NCI-H748 treated with DMSO at 0.1 percent for 48 hours (cell line): ENCODE measurements around the gene TYROBP.
"Not testable (repeated sequence)": the region's sequence is repeated elsewhere in the genome, so short reads cannot be mapped to it uniquely, and the experiment has no call there.

Source experiments
- DNase-seq: peaks from one replicate; lab custom pipeline; 2025; lab: John Stamatoyannopoulos, UW

The TYROBP gene

DNA sequence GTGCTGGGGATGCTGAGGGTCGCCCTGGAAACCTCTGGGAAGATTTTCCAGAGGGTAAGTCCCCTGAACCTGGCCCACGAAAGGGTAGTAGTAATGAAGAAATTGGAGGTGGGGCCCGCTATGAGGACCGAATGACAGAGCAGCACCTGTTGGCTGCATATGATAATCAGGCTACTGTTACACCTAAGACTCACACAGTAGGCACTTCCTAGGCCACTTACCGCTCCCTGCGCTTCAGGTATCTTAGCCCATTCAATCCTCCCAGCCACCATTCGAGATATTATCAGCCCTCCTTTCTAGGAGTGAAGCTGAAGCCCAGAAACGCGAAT, 23.7 kb upstream of the TYROBP start:
- DNase-seq: no peak

DNA sequence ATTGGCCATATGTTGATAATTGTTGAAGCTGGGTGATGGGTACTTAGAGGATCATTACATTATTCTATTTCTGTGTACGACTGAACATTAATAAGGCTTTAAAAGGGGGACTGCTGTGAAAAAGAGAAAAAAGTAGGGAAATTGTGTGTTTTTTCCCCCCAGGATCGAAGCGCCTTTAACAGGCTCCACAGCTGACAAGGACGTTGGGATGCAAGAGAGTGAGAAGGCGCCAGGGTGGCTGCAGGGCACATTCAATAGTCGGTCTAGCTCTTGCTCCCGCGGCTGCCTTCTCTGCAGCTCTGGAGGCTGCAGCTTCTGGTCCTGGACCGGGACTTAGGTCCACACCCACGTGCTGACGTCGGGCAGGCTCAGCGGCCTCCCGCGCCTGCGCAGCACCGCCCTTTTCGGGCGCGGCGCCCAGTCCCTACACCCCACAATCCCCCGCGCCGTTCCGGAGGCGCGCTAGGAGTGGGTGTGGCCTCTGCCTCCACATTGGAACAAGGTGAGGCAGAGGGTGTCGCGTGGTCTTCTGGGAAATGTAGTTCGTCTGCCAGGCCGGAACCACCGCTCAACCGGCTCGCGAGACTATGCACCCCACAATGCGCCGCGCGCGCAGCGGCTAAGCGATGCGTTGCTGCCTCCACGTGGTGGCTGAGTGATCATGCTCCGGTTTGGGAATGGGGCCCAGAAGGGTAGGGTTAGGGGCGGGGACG, 23.2 kb upstream of the TYROBP start:
- DNase-seq: peak; percentile 99

DNA sequence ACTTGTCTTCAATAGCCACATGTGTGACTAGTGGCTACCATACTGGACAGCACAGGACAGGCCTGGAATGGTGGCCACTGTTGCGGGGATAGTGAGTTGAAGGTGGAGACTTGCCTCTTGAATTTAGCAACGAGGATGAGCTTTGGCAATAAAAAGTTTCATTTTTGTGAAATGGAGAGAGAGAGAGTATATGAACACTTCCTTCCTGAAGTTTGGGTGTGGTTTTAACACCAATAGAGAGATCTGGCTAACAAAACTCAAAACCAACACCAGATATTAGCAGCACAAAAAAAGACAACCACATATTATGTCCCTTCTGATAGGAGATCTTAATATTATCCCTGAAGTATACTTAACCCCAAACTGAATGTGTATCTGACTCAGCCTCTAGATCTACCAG, 21.8 kb upstream of the TYROBP start:
- no peak for DNase-seq

DNA sequence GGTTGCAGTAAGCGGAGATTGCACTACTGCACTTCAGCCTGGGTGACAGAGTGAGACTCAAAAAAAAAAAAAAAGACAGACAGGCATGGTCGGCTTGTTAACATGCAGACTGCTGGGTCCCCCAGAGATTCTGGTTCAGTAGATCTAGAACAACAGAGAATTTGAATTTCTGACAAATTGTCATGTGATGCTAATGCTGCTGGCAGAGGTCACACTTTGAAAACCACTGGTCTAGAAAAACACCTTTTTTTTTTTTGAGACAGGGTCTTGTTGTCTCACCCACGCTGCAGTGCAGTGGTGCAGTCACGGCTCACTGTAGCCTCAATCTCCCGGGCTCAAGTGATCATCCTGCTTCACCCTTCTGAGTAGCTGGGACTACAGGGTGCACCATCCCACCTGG, 20.4 kb upstream of the TYROBP start:
- no peak for DNase-seq

DNA sequence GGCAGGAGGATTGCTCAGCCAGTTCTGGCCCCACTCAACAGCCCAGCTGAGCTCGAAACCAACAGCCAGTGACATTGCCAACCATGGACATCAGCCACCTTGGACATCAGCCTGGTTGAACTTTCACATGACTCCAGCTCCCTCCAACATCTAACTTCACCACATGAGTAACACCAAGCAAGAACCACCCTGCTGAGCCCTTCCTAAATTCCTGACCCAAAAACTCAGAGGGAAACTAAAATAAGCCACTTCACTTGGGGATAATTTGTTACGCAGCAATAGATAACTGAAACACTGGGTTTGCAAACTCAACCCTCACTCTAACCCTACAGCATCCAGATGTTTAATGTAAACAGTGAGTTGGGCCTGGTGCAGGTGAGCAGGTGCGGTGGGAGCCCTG, 17.4 kb upstream of the TYROBP start:
- DNase-seq: no peak

DNA sequence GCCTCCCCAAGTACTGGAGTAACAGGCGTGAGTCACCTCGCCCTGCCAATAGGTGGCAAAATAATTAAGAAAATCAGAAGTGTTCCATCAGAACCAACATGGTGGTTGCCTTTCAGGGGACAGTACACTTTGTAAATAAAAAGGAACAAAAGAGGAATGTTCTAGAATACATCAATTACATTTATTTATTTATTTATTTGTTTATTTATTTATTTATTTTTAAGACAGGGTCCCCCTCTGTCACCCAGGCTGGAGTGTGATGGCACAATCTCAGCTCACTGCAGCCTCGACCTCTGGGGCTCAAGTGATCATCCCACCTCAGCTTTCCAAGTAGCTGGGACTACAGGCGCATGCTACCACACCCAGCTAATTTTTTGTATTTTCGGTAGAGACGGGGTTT, 12.9 kb upstream of the TYROBP start:
- no peak for DNase-seq

DNA sequence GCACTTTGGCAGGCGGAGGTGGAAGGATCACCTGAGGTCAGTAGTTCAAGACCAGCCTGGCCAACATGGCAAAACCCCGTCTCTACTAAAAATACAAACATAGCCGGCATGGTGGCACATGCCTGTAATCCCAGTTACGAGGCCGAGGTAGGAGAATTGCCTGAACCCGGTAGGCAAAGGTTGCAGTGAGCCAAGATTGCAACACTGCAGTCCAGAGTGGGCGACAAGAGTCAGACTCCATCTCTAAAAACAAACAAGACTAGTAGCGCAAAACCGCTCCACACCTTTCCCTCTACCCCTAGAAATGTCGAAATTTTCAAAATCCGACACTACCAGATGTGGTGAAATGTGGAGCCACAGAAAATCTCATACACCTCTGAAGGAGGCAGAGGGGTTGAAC, 11.2 kb upstream of the TYROBP start:
- DNase-seq: no peak

DNA sequence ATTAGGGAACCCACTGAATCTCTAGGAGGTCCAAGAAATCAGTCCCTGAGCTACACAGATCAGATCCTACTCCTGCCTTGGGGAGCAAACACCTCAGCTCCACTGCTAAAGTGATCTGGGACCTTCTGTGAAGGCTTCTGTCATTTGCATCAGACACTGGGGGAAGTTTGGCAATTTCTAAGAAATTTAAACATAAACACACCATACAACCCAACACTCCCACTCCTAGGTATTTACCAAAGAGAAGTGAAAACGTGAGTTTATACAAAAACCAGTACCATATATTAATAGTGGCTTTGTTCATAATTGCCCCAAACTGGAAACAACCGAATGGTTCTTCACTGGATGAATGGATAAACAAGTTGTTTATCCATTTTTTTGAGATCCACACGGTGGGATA, 7.3 kb upstream of the TYROBP start:
- no peak for DNase-seq

DNA sequence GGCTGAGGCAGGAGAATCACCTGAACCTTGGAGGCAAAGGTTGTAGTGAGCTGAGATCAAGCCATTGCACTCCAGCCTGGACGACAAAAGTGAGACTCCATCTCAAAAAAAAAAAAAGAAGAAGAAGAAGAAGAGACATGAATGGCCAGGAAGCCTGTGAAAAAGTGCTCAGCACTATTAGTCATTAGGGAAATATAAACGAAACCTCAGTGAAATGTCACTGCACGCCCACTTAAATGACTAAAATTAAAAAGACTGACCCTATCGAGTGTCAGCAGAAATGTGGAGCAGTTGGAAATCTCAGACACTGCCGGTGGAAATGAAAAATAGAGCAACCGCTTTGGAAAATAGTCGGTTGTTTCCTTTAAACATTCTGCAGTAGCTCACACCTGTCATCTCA, 5.5 kb upstream of the TYROBP start:
- DNase-seq: no peak

DNA sequence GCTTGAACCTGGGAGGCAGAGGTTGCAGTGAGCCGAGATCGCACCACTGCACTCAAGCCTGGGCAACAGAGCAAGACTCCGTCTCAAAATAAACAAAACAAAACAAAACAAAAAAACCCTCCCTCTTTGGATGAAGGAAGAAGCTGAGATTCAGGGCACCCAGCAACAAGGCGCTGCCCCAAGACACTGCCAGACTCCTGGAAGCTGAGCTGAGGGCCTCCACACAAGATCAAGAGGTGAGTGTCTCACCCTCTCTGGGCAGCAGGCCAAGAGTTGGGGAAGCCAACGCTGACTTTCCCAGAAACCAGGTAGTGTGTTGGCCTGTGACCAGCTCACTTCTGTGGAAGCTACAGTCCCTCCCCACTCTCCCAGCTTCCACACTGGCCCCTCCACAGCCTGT, 3.7 kb upstream of the TYROBP start:
- DNase-seq: no peak

DNA sequence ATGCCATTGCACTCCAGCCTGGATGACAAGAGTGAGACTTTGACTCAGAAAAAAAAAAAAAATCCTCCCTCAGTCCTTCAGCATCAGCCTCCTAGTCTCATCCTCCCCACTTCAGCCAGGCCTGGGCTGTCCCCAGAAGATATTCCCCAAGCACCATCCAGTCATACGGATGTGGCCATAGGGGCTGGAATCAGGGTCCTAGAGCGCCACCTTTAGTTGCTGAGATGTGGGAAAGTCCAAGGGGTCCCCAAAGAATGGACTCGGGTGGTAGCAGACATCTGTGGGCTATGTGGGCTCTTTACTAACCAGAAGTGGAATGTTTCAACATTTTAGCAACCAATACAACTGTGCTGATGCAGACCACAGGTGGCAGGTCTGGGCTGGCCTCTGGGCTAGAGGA, 3.1 kb upstream of the TYROBP start:
- no peak for DNase-seq

DNA sequence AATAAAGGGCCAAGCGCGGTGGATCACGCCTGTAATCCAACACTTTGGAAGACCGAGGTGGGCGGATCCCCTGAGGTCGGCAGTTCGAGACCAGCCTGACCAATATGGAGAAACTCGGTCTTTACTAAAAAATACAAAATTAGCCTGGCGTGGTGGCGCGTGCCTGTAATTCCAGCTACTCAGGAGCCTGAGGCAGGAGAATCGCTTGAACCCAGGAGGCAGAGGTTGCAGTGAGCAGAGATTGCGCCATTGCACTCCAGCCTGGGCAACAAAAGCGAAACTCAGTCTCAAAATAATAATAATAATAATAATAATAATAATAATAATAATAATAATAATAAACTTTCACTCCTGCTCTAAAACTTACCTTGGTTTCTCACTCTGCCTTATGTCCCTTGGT, 2.3 kb upstream of the TYROBP start:
- not testable (repeated sequence) for DNase-seq

DNA sequence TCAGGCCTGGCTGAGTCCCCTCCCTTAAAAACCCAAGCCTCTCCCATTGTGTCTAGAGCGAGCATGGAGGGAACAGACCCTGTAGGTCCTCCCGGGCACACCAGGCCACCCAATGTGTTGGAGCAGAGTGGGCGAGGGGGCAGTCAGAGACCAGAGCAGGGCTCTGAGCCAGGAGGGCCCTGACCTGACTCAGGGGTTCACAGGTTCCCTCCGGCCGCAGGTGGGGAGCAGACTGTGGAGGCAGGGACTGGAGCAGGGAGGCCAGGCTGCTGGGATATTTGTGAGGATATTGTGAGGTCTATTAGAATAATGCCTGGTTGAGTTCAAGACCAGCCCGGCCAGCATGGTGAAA, 1.6 kb upstream of the TYROBP start:
- DNase-seq: no peak

DNA sequence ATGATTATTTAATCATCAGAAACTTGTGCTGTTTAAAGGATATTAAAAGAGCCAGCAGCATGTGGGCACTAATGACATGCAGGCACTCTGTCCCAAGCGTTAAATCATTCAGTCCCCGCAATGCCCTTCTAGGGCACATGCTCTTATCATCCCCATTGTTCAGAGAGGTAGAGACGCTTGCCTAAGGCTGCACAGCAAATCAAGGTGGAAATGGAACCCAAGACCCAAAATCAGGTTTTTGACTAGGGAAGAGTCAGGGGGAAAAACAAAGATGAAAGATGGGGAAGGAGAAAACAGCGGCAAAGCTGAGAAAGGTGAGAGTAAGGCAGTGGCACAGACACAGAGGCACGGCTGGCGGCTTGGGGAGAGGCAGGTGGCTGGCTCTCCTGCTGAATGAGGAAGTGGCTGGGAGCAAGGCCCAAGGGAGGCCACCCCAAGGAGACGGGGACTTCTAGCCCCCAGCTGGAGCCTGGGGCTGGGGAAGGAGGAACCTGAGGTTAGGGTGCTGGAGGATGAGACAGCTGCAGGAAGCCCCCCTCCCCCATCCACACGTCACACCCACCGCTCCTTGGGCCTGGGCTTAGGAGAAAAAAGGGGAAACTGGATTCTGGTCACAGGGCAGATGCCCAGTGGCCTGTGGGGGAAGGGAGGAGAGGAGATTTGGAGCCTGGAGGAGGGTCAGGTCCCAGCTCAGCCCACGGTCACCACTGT, 1.0 kb upstream of the TYROBP start:
- no peak for DNase-seq

DNA sequence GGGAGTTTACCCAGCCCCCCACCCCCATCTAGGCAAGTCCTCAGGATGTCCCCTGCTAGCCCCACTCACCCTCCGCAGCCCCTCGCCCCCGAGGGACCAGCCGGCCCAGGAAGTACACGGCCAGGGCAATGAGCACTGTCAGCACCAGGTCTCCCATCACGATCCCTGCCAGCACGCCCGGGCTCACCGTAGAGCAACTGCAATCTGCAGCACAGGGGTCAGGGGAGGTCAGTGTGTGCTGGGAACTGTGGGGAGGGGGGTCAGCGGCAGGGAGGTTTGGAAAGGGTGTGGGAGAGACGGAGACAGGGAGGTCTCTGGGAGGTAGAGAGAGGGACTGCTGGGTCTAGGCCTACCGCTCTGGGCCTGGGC, 734 bp downstream of the TYROBP start:
- no peak for DNase-seq

DNA sequence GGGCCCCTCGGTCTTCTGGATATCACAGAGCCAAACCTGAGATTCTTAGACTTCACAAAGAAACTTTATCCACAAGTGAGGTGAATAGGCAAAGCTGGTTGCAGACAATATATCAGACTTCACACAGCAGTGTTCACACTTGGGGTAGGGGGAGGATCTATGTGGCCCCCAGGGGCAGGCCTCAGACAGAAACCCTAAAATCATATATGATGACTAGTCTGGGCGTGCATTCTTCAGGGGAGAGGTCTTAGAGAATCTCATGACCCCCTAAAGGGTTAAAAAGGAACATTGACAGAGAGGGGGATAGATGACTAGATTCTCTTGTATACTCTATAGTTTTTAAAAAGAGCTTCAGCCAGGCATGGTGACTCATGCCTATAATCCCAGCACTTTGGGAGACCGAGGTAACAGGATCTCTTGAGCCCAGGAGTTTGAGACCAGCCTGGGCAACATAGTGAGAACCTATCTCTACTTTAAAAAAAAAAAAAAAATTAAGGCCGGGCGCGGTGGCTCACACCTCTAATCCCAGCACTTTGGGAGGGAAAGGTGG, 2.8 kb downstream of the TYROBP start:
- no peak for DNase-seq

DNA sequence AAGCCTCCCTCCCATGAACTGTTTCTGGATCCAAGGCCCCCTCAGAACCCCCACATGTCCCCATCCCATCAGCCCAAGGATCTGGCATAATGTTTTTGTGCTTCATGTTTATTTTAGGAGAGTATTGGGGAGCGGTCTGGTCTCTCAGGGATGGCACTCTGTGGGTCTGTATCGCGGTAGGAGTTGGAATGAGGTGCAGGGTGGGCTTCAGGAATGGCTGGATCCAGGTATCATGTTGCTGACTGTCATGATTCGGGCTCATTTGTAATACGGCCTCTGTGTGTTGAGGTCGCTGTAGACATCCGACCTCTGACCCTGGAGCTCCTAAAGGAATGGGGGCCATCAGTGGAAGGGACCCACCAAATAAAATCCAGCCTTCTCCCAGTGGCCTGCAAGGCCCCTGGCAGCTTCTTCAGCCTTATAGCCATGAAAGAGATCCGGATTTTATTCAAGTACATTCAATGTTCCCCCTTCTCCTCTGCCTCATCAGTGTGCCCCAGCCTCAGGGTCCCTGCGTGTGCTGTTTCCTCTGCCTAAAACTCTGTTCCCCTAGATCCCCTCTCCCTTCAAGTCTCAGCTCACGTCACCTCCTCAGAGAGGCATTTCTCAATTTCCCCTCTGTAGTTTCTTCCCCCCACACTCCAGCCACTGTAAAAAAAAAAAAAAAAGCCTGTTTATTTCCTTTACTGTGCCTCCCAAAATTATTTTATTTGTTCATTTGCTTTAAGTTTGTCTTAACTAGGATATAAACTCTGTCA, 3.6 kb downstream of the TYROBP start:
- DNase-seq: no peak

DNA sequence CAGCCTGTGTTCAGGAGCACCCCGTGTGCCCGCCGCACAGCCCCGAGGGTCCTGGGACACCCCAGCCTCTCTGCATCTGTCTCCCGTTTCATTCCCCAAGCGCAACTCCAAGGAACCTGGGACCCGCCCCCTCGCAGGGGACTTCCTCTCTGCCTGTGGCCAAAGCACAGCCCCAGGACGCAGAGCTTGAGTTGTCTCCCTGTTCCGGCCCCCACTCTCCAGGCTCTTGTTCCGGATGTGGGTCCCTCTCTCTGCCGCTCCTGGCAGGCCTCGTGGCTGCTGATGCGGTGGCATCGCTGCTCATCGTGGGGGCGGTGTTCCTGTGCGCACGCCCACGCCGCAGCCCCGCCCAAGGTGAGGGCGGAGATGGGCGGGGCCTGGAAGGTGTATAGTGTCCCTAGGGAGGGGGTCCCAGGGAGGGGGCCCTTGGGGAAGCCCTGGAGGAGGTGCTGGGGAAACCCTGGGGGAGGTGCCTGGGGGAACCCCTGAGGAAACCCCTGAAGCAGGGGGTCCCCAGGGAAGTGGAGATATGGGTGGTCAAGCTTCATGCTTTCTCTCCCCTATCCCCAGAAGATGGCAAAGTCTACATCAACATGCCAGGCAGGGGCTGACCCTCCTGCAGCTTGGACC, 4.4 kb downstream of the TYROBP start:
- no peak for DNase-seq

DNA sequence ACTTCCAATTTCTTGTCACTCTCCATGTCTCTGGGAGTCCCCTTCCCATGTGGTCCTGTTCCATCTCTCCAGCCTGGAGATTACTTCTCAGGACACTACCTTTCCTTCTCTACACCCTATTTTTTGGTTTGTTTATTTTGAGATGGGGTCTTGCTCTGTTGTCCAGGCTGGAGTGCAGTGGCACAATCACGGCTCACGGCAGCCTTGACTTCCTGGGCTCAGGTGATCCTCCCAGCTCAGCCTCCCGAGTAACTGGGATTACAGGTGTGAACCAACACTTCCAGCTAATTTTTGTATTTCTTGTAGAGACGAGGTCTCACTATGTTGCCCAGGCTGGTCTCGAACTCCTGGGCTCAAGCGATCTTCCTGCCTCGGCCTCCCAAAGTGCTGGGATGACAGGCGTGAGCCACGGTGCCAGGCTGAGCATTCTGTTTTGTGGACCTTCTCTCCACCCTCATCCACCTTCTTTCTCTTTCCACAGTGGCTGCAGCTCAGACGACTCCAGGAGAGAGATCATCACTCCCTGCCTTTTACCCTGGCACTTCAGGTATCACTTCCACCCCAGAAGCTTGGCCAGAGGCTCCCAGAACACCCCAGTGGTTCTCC, 5.1 kb downstream of the TYROBP start:
- DNase-seq: no peak

DNA sequence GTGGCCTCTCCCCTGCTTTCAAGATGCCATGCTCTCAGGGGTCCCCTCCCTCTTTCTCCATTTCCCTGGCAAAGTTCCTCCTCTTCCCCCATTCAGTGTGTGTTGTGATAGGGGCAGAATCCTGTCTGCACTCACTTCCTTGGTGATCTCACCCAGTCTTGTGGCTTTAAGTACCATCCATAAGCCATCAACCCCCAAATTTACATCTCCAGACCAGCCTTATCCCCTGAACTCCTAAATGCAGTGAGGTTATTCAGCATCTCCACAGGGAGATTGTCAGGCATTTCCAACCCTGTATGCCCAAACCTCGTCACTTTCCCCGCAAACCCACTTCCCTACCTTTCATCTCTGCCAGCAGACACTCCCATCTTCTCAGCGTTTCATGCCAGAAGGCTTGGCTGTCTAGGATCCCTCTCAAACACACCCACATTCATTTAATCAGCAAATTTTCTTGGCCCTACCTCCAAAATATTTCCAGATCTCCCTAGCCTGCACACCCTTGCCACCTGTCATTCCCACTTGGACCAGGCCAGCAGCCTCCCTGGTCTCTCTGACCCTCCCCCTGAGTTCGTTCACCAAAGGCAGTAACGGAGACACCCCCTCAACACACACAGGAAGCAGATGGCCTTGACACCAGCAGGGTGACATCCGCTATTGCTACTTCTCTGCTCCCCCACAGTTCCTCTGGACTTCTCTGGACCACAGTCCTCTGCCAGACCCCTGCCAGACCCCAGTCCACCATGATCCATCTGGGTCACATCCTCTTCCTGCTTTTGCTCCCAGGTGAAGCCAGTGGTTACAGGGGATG, 6.0 kb downstream of the TYROBP start, which contains the start of gene HCST:
TSS of gene HCST (plus strand) at position 676 of the 808 bp plus-strand sequence. CDS start at position 741, 65 bp downstream.
- DNase-seq: no peak

DNA sequence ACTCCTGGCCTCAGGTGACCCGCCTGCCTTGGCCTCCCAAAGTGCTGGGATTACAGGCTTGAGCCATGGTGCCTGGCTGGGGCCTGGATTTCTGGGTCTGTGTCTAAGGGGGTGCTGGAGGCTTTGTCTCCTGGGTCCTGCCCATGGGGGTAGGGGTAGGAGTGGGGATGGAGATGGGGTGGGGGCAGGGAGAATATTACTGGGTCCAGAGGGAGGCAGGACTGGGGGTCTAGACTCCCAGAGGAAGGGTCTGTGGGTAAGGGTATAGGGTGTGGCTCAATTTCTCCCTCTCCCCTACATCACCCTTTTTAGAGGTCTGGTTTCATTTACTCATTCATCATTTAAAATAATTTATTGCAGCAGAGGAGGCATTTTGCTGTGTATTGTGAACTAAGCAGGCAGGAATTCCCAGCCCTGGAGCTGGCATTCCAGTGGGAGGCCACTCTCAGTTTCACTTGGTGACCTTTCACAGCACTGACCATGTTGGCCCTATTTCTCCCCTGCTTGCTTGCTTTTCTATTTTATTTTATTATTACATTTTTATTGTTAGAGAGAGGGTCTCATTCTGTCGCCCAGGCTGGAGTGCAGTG, 6.9 kb downstream of the TYROBP start:
- DNase-seq: no peak
